GM18505 (cell line): ENCODE results near the gene OARD1.
"Not testable (repeated sequence)": the region's sequence is repeated elsewhere in the genome, so short reads cannot be mapped to it uniquely, and the experiment has no call there.

Experiments
- ATAC-seq: cut with Tn5 transposase; IDR thresholded peaks from one replicate; pipeline ENCODE4 v1.9.1; 2021; ENCODE audit not compliant: unreplicated experiment
- POLR2A ChIP-seq: IDR thresholded peaks from 4 replicates; pipeline ENCODE4 v1.6.1; 2011; ENCODE audit warnings: borderline replicate concordance; ENCODE audit not compliant: insufficient read depth, insufficient read length; ENCODE audit errors: extremely low read depth

Gene OARD1

GRCh38 chr6:41037107-41037900 lies 34.9 kb downstream of the OARD1 start:
- TF ChIP-seq POLR2A, result no peak
- ATAC-seq, result no peak

DNA sequence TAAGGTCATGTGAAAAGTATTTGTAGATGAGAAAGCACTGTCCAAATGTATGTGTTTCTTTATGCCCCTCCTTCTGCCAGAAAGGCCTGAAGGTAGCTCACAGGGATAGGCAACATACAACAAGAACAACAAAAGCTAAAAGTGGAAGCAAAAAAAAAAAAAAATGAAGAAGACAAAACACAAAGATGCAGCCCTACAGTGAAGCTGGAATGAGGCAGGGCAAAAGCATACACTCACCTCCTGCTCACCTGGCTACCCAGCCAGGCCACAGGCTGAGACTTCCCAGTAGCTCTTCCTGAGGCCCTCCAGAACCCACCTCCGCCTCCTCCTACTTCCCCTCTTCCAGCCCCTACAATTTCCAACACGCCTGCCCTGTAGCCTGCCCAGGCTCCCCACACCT lies 35.6 kb downstream of the OARD1 start:
- ATAC-seq, result no peak
- no peak for TF ChIP-seq POLR2A

DNA sequence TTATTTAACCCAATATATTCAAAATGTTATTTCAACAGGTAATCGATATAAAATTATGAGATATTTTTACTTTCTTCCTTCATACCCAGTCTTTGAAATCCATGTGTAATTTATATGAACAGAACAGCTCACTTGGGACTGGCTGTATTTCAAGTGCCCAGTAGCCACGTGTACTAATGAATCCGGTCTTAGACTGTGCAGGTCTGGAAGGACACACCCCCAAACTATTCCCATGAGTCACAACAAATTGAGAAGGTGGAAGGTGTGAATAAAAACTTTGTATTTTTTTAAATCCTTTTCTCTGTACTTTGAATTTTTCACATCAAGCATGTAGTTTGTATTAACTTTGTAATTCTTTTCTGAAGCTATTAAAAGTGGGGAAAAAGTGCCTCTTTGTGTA lies 36.0 kb downstream of the OARD1 start:
- ATAC-seq, result no peak
- no peak for TF ChIP-seq POLR2A

GRCh38 chr6:41033776-41034175 lies 38.4 kb downstream of the OARD1 start:
- no peak for TF ChIP-seq POLR2A
- no peak for ATAC-seq

GRCh38 chr6:41032830-41033229 lies 39.3 kb downstream of the OARD1 start:
- ATAC-seq, result no peak
- no peak for TF ChIP-seq POLR2A

DNA sequence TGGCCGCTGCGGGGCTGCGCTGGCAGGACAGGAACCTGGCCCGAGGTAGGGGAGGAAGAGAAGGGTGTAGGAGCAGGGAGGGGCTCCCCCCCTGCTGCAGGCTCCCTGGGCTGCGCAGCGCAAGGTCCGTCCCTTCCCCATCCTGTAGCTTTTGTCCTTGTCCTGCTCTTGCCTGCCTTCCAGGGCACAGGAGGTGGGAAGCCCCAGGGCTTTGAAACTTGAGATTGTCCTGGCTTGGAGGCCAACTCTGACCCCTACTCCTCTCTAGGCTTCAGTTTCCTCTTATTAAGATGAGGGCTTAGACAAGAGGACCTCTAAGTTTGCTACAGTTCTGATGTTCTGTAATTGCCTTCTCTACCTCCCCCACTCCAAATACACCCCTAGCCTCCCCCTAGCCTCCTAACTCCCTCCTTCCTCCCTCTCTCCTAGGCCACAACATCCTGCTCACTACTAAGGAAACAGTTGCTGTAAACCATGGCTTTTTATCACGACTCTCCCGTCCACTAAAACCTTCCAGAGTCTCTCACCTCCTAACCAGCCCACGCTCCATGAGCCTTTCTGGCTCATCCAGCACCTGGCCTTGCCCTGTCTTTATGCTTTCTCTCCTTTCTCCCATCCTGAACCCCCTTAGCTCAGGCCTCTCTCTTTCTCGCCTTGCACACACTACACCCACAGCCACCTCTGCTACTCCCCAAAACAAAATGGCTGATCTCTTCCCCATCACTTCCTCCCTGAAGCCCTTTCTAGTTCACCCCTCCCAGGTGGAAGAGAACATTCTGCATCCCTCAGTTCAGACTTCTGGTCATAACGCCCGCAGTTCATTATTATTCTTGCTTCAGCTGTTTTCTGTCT lies 43.4 kb downstream of the OARD1 start:
- no peak for TF ChIP-seq POLR2A
- ATAC-seq, result peak; percentile 35

DNA sequence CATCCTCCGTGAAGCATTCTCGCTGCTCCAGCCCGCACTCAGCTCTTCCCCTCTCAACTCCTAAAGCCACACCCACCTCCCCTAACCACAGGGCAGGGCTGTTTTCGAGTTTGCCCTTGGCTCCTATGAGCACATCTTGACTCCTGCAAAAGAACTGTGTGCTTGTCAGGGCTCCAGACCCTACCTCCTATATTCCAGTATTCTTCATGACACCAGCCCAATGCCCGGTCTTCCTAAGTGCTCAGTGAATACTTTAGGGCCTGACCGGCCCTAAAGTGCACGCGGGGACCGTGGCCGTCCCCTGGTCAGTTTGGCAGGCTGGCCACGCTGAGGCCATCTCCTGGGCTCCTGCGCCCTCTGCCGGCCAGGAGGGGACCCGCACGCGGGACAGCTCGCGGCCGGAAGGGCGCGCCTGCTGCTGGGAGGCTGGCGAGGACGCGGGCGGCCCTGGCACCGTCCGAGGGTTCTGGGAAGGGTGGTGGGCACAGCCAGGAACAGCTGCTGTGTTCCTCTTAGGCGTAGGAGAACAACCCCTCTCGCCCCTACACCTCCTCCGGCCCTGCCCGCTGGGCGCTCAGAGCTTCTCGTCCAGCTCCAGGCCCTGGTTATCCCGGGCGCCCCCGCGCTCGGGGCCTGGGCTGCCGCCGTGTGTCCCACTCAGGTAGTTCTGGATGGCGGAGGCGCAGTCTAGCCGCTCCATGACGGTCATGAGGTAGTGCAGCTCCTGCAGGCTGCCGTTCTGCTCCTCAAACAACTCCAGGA lies 44.2 kb downstream of the OARD1 start:
- peak; percentile 80 for ATAC-seq
- TF ChIP-seq POLR2A, result peak; percentile 56

DNA sequence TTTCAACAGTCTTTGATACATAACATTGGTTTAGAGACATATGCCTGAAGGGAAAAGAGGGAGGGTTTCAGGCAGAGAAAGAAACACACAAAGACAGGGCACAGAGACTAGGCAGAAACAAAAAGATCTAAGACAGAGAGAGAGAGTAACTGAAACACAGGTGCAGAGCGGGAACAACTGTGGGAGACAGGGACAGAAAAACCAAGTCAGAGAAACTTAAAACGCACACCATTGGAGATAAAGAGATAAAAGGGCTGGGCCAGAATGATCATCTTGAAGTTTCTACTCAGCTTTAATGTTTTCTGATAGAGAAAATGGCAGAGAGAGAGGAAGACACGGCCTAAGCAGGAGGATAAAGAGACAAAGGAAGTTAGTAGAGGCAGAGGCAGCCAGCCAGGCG lies 44.9 kb downstream of the OARD1 start:
- no peak for ATAC-seq
- no peak for TF ChIP-seq POLR2A

DNA sequence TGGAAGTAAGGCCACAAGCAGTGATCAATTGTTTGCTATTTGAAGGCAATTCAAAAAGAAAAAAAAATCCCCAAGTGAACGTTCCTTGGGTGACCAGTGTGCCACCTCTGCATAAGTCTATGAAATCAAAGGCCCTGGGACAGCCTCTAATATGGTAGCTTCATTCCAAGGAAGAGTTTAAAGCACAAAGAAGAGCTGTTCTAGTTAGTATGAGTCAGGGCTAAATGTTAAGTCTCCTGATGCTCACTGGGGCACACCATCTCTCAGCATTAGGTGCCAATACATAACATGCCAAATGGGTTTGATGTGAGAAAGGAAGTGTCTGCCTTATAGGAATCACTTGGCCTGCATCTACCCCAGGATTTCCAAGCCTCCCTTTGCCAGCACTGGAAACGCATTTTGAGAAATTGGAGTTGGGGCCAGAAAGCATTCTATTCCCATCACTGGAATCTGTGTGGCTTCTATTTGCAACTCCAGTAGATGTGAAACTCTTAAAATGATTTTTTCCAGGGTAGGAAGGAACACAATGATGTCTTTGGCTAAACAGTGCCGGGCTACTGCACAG lies 46.1 kb downstream of the OARD1 start:
- TF ChIP-seq POLR2A, result no peak

GRCh38 chr6:41023114-41023513 lies 49.0 kb downstream of the OARD1 start:
- TF ChIP-seq POLR2A, result no peak
- ATAC-seq, result no peak

More for the DNA sequence above, 46.1 kb downstream of the OARD1 start:
- ATAC-seq, result no peak

- no peak for TF ChIP-seq POLR2A
These were observed 49.9 kb downstream of the OARD1 start for GRCh38 chr6:41022294-41022693.

DNA sequence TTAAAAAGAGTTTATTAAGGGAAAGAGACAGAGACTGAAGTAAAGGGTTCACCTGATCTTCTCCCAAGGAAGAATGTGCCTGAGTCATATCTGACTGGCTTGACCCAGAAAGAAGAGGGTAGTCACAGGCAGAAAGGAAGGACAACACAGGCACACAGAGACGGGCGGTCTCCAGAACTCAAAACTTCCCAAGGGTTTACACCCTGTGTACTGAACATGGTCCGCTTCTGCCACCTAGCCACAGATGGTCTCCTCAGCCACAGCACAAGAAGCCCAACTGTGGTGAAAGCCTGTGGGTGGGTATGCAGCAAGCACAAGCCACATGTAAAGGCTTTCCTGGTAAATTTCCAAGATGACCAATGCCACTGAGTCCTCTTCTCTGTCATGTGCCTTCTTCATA lies 50.3 kb downstream of the OARD1 start:
- ATAC-seq, result no peak
- no peak for TF ChIP-seq POLR2A

More at GRCh38 chr6:41022294-41022693, 49.9 kb downstream of the OARD1 start:
- ATAC-seq, result no peak

DNA sequence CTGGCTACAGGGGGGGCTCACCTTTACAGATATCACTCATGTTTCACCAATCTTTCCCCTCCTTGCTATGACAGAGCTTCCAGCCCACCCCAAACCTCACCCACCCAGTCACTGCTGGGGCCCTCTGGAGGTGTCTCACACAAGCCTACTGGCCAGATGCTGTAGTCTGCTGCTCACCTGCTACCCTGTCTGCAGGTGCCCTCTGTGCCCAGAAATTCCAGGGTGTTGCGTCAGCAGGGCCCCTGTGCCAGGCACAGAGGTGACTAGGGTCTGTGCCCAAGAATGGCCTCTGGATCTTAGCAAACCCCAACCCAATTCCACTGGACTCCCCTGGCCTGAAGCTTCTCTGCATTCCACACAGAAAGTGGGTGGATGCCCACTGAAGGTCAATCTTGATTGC lies 54.5 kb downstream of the OARD1 start:
- no peak for TF ChIP-seq POLR2A
- ATAC-seq, result no peak

DNA sequence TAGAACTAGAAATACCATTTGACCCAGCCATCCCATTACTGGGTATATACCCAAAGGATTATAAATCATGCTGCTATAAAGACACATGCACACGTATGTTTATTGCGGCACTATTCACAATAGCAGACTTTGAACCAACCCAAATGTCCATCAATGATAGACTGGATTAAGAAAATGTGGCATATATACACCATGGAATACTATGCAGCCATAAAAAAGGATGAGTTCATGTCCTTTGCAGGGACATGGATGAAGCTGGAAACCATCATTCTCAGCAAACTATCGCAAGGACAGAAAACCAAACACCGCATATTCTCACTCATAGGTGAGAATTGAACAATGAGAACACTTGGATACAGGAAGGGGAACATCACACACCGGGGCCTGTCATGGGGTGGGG lies 56.3 kb downstream of the OARD1 start:
- ATAC-seq, result not testable (repeated sequence)

- TF ChIP-seq POLR2A, result no peak
- no peak for ATAC-seq
These were observed 57.4 kb downstream of the OARD1 start for GRCh38 chr6:41014780-41015179.
